ENCODE results near the gene HSPA4. TPM values are rescaled to one million over a fixed set of nuclear protein-coding genes. Genes with fewer than 3 reads are reported as not detected.
A peak's percentile ranks its signal among the peaks of the same experiment; 100 is the strongest.

Gene HSPA4
- total RNA-seq, 4 donors from 2014 or later, result 48.1 to 84.0 (median 72.3) TPM

DNA sequence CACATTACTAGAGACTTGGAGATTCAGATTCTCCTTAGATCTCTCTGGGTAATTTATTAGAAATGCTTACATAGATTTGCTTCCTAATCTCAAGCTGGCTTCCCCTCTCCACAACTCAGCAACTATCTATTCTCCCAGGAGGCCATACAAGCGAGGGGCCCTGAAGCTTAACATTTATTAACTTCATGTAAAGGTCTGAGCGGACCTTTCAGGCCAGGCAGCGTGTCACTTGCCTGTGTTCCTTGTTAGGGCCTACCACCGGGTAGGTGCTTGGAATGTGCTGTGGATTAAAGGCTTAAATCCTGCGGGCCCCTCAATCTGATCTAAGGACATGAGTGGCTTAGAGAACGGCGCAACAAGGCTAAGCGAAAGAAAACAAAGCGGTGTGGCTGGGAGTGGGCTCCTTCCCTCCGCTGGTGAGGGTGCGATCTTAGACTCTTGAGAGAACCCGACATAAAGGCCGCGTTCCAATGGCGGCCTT, 712 bp upstream of the HSPA4 start:
- Histone ChIP-seq H3K9me3 (no peaks in the 10 kb centered on the region), H3K27me3 (no peaks in the 10 kb centered on the region), H3K27ac (peak overlapping the region; percentile 96 to 99 (median 98)), H3K36me3 (no peaks in the 10 kb centered on the region), H3K4me3 (peak overlapping the region; percentile 71), H3K4me1 (peaks cover 3 to 59% (median 16%) of the 10 kb centered on the region in 3 donors)
- WGBS, 2 donors (ENCODE audit: low coverage in 1 of 2), result 2 to 4% methylated on average over 7 to 9 of the region's 15 CpGs
- no peak for TF ChIP-seq EP300 (IDR thresholded peaks at IDR 0.05)
- no peak for TF ChIP-seq POLR2AphosphoS5 (IDR thresholded peaks at IDR 0.05)
- TF ChIP-seq POLR2A (IDR thresholded peaks at IDR 0.05), result no peak
- TF ChIP-seq CTCF (IDR thresholded peaks at IDR 0.05), result no peak
- peak; percentile 3 for ATAC-seq

GRCh38 chr5:133052317-133053175, 733 bp downstream of the HSPA4 start:
- H3K27me3 ChIP-seq, result no peaks in the 10 kb centered on the region
- TF ChIP-seq POLR2A (IDR thresholded peaks at IDR 0.05) (no peak), EP300 (IDR thresholded peaks at IDR 0.05) (no peak), CTCF (IDR thresholded peaks at IDR 0.05) (no peak), POLR2AphosphoS5 (IDR thresholded peaks at IDR 0.05) (no peak)
- no peaks in the 10 kb centered on the region for H3K36me3 ChIP-seq
- peak overlapping the region; percentile 71 for H3K4me3 ChIP-seq
- H3K9me3 ChIP-seq, result no peaks in the 10 kb centered on the region
- peak; percentile 12 for ATAC-seq
- WGBS, 2 donors (ENCODE audit: low coverage in 1 of 2), result 2 to 6% methylated on average over 11 to 19 of the region's 59 CpGs
- peak overlapping the region; percentile 96 to 99 (median 98) for H3K27ac ChIP-seq
- H3K4me1 ChIP-seq, result peaks cover 3 to 73% (median 16%) of the 10 kb centered on the region in 3 donors

GRCh38 chr5:133053448-133053847, 1.6 kb downstream of the HSPA4 start:
- TF ChIP-seq POLR2AphosphoS5 (IDR thresholded peaks at IDR 0.05) (no peak), EP300 (IDR thresholded peaks at IDR 0.05) (no peak), CTCF (IDR thresholded peaks at IDR 0.05) (no peak), POLR2A (IDR thresholded peaks at IDR 0.05) (no peak)
- 80% methylated on average over 1 of the region's 15 CpGs; no CpG with 5 or more reads in 1 of the 2 donors for WGBS, 2 donors (ENCODE audit: low coverage in 1 of 2)
- Histone ChIP-seq H3K27me3 (no peaks in the 10 kb centered on the region), H3K9me3 (no peaks in the 10 kb centered on the region), H3K4me3 (peak overlapping the region in 1 of 2 donors; percentile 71), H3K4me1 (peaks cover 3 to 82% (median 16%) of the 10 kb centered on the region in 3 donors), H3K36me3 (no peaks in the 10 kb centered on the region), H3K27ac (no peak overlapping the region)
- ATAC-seq, result no peak

DNA sequence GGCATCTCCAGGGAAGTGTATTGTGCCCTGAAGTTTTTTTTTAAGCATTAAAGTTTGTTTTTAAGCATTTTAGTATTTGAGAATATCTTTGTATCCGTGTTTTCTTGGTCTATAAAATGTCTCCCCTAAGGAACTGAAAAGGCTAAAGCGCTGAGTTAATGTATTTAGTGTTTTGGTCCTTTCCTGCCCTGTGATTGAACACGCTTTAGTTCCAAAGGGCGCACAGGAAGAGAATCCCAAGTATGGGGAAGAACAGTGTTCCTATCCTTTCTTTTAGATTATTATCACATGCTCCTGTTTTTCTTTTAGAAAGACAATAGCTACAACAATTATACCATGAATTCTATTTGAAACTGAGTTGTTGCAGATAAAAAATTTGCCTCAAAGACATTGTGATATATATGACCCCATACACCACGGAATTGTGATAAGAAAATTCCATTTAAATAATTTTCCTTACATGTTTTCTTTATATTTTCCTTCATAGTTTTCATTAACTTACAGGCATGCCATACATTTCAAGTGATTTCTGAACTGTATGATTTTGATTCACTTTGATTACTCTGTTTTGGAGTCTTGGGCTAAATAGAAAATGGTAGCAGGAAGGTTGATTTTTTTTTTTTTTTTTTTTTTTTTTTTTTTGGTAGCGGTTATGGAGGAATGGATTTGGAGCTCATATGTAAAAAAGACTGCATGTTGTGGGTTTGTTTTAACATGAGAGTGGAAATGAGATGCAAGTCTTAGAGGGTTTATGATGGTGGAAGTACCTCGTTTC, 3.1 kb downstream of the HSPA4 start:
- H3K4me3 ChIP-seq, result no peak overlapping the region
- no peak for TF ChIP-seq POLR2AphosphoS5 (IDR thresholded peaks at IDR 0.05)
- no peak for TF ChIP-seq CTCF (IDR thresholded peaks at IDR 0.05)
- no peak for TF ChIP-seq POLR2A (IDR thresholded peaks at IDR 0.05)
- TF ChIP-seq EP300 (IDR thresholded peaks at IDR 0.05), result no peak
- peaks cover 3 to 76% (median 12%) of the 10 kb centered on the region in 3 donors for H3K4me1 ChIP-seq
- no peaks in the 10 kb centered on the region for H3K36me3 ChIP-seq
- H3K27ac ChIP-seq, result no peak overlapping the region
- H3K27me3 ChIP-seq, result no peaks in the 10 kb centered on the region
- H3K9me3 ChIP-seq, result no peaks in the 10 kb centered on the region
- 86 to 92% methylated on average over 6 to 7 of the region's 7 CpGs for WGBS, 2 donors (ENCODE audit: low coverage in 1 of 2)
- ATAC-seq, result no peak
